Activated naive CD4-positive, alpha-beta T cell treated with anti-CD3 and anti-CD28 coated beads, Interleukin-2, amount 10 ng/mL, durations not matched to agents 7 days and 5 days (primary cell): ENCODE data around the gene SLC41A1.
"Not testable (repeated sequence)": the region's sequence is repeated elsewhere in the genome, so short reads cannot be mapped to it uniquely, and the experiment has no call there.

Source experiments
- CTCF ChIA-PET: fragments of 350-600 bp; sonication (Branson Sonifier 250); formaldehyde crosslinking; loops from one replicate; lab custom pipeline; 2021; ENCODE audit warnings: antibody characterized with exemption; lab: Charles Lee
- DNase-seq: peaks from one replicate; pipeline ENCODE4 v3.0.0-alpha.2; 2020
- H3K27ac Mint-ChIP-seq: one replicate; pipeline ENCODE4 v1.8.0; 2021; ENCODE audit warnings: mild to moderate bottlenecking, moderate library complexity, mixed read lengths
- H3K27me3 Mint-ChIP-seq: one replicate; pipeline ENCODE4 v1.8.0; 2021; ENCODE audit warnings: mild to moderate bottlenecking, mixed read lengths
- H3K36me3 Mint-ChIP-seq: one replicate; pipeline ENCODE4 v1.8.0; 2021; ENCODE audit warnings: mixed read lengths
- H3K4me1 Mint-ChIP-seq: one replicate; pipeline ENCODE4 v1.8.0; 2021; ENCODE audit warnings: mixed read lengths
- H3K4me3 Mint-ChIP-seq: one replicate; pipeline ENCODE4 v1.8.0; 2021; ENCODE audit warnings: mild to moderate bottlenecking, moderate library complexity, mixed read lengths
- H3K9me3 Mint-ChIP-seq: one replicate; pipeline ENCODE4 v1.8.0; 2021; ENCODE audit warnings: mixed read lengths

Gene SLC41A1

GRCh38 chr1:205812878-205813754 is at the start of gene SLC41A1:
Gene SLC41A1 (minus strand): TSS chr1:205813198. CDS start chr1:205810441, 2,757 bp downstream.
- CTCF ChIA-PET, result no interaction called here
- peak; percentile 94 for DNase-seq
- H3K36me3 Mint-ChIP-seq, result peaks cover 10% of the 10 kb centered on the region
- H3K4me3 Mint-ChIP-seq, result peak within 1 kb of the TSS; percentile 85
- H3K9me3 Mint-ChIP-seq, result no peaks in the 10 kb centered on the region
- peak within 1 kb of the TSS; percentile 75 for H3K27ac Mint-ChIP-seq
- peaks cover 36% of the 10 kb centered on the region for H3K4me1 Mint-ChIP-seq
- peaks cover 19% of the 10 kb centered on the region for H3K27me3 Mint-ChIP-seq

- Mint-ChIP-seq H3K4me1 (peaks cover 4% of the 10 kb centered on the region), H3K9me3 (peaks cover 2% of the 10 kb centered on the region), H3K27me3 (peaks cover 20% of the 10 kb centered on the region), H3K4me3 (no peak overlapping the region), H3K27ac (no peak overlapping the region), H3K36me3 (no peaks in the 10 kb centered on the region)
- CTCF ChIA-PET, result no interaction called here
- DNase-seq, result no peak
Measured at GRCh38 chr1:205861540-205861939, 48.5 kb upstream of the SLC41A1 start.

GRCh38 chr1:205858141-205858961 is 45.4 kb upstream of the SLC41A1 start:
- H3K9me3 Mint-ChIP-seq, result peaks cover 11% of the 10 kb centered on the region
- DNase-seq, result no peak
- H3K4me1 Mint-ChIP-seq, result peaks cover 4% of the 10 kb centered on the region
- H3K27me3 Mint-ChIP-seq, result peaks cover 21% of the 10 kb centered on the region
- CTCF ChIA-PET, result interaction anchor here (0.8 to 1.7 kb wide), 3 partner anchors 60 to 199 kb away, joined by 3 to 5 read pairs (median 4); no protein-coding TSS in a partner anchor
- H3K36me3 Mint-ChIP-seq, result no peaks in the 10 kb centered on the region
- H3K27ac Mint-ChIP-seq, result no peak overlapping the region
- H3K4me3 Mint-ChIP-seq, result no peak overlapping the region

- H3K9me3 Mint-ChIP-seq, result peaks cover 14% of the 10 kb centered on the region
- H3K36me3 Mint-ChIP-seq, H3K27ac Mint-ChIP-seq, H3K4me1 Mint-ChIP-seq, H3K4me3 Mint-ChIP-seq, DNase-seq: not testable (repeated sequence)
- peaks cover 20% of the 10 kb centered on the region for H3K27me3 Mint-ChIP-seq
- CTCF ChIA-PET, result interaction anchor here (1.7 kb wide), 1 partner anchor 199 kb away, joined by 5 read pairs; no protein-coding TSS in a partner anchor
Measured at GRCh38 chr1:205857501-205857900, 44.5 kb upstream of the SLC41A1 start.

GRCh38 chr1:205856433-205856832 is 43.4 kb upstream of the SLC41A1 start:
- Mint-ChIP-seq H3K4me3 (no peak overlapping the region), H3K27ac (no peak overlapping the region), H3K36me3 (no peaks in the 10 kb centered on the region), H3K9me3 (peaks cover 14% of the 10 kb centered on the region), H3K4me1 (peaks cover 4% of the 10 kb centered on the region), H3K27me3 (peaks cover 16% of the 10 kb centered on the region)
- CTCF ChIA-PET, result no interaction called here
- DNase-seq, result no peak

GRCh38 chr1:205852969-205853368 is 40.0 kb upstream of the SLC41A1 start:
- no peak for DNase-seq
- Mint-ChIP-seq H3K27ac (no peak overlapping the region), H3K36me3 (no peaks in the 10 kb centered on the region), H3K27me3 (peaks cover 31% of the 10 kb centered on the region), H3K9me3 (peaks cover 14% of the 10 kb centered on the region), H3K4me3 (no peak overlapping the region), H3K4me1 (peaks cover 17% of the 10 kb centered on the region)
- CTCF ChIA-PET, result interaction anchor here (1.5 kb wide), 1 partner anchor 12 kb away, joined by 3 read pairs; no protein-coding TSS in a partner anchor

GRCh38 chr1:205851993-205852392 is 39.0 kb upstream of the SLC41A1 start:
- Mint-ChIP-seq H3K36me3 (no peaks in the 10 kb centered on the region), H3K4me3 (no peak overlapping the region), H3K9me3 (peaks cover 14% of the 10 kb centered on the region), H3K27ac (no peak overlapping the region), H3K27me3 (peaks cover 29% of the 10 kb centered on the region), H3K4me1 (peaks cover 17% of the 10 kb centered on the region)
- CTCF ChIA-PET, result interaction anchor here (1.5 kb wide), 1 partner anchor 11 kb away, joined by 3 read pairs; no protein-coding TSS in a partner anchor
- DNase-seq, result no peak

GRCh38 chr1:205849619-205850355 is 36.8 kb upstream of the SLC41A1 start, which contains the start of gene PM20D1:
Gene PM20D1 (minus strand): TSS chr1:205850132. CDS start chr1:205850072, 60 bp downstream.
- Mint-ChIP-seq H3K27me3 (peaks cover 21% of the 10 kb centered on the region), H3K4me3 (peak within 1 kb of the TSS; percentile 86), H3K9me3 (peaks cover 3% of the 10 kb centered on the region), H3K36me3 (no peaks in the 10 kb centered on the region), H3K27ac (peak within 1 kb of the TSS; percentile 92), H3K4me1 (peaks cover 17% of the 10 kb centered on the region)
- CTCF ChIA-PET, result interaction anchor here (1.4 to 1.5 kb wide), 2 partner anchors 133 to 192 kb away, joined by 3 to 5 read pairs; no protein-coding TSS in a partner anchor
- DNase-seq, result peak; percentile 91

GRCh38 chr1:205843036-205843859 is 30.2 kb upstream of the SLC41A1 start:
- no peaks in the 10 kb centered on the region for H3K9me3 Mint-ChIP-seq
- no peaks in the 10 kb centered on the region for H3K36me3 Mint-ChIP-seq
- no peaks in the 10 kb centered on the region for H3K27me3 Mint-ChIP-seq
- CTCF ChIA-PET, result no interaction called here
- H3K4me1 Mint-ChIP-seq, result no peaks in the 10 kb centered on the region
- H3K27ac Mint-ChIP-seq, result no peak overlapping the region
- H3K4me3 Mint-ChIP-seq, result no peak overlapping the region
- DNase-seq, result no peak

- Mint-ChIP-seq H3K27ac (no peak overlapping the region), H3K9me3 (no peaks in the 10 kb centered on the region), H3K4me1 (no peaks in the 10 kb centered on the region), H3K27me3 (peaks cover 7% of the 10 kb centered on the region), H3K36me3 (no peaks in the 10 kb centered on the region), H3K4me3 (no peak overlapping the region)
- DNase-seq, result no peak
- CTCF ChIA-PET, result no interaction called here
Measured at GRCh38 chr1:205842229-205842628, 29.2 kb upstream of the SLC41A1 start.

GRCh38 chr1:205840146-205840923 is 27.3 kb upstream of the SLC41A1 start:
- no peaks in the 10 kb centered on the region for H3K9me3 Mint-ChIP-seq
- DNase-seq, result no peak
- H3K27ac Mint-ChIP-seq, result no peak overlapping the region
- H3K27me3 Mint-ChIP-seq, result peaks cover 9% of the 10 kb centered on the region
- no peaks in the 10 kb centered on the region for H3K4me1 Mint-ChIP-seq
- H3K4me3 Mint-ChIP-seq, result no peak overlapping the region
- no peaks in the 10 kb centered on the region for H3K36me3 Mint-ChIP-seq
- CTCF ChIA-PET, result interaction anchor here (1.4 kb wide), 2 partner anchors 12 to 48 kb away, joined by 3 to 6 read pairs; no protein-coding TSS in a partner anchor

- no peak overlapping the region for H3K27ac Mint-ChIP-seq
- no peaks in the 10 kb centered on the region for H3K9me3 Mint-ChIP-seq
- no peaks in the 10 kb centered on the region for H3K36me3 Mint-ChIP-seq
- CTCF ChIA-PET, result no interaction called here
- no peak for DNase-seq
- H3K4me3 Mint-ChIP-seq, result no peak overlapping the region
- no peaks in the 10 kb centered on the region for H3K4me1 Mint-ChIP-seq
- H3K27me3 Mint-ChIP-seq, result peaks cover 9% of the 10 kb centered on the region
Measured at GRCh38 chr1:205837382-205837970, 24.5 kb upstream of the SLC41A1 start.
